SH-SY5Y (cell line): ENCODE data around the gene ZNF101.

Source experiments
- GATA2 ChIP-seq: IDR thresholded peaks from 2 replicates; pipeline ENCODE4 v1.6.1; 2011; ENCODE audit warnings: mild to moderate bottlenecking, low read depth, low read length
- GATA3 ChIP-seq: IDR thresholded peaks from 2 replicates; pipeline ENCODE4 v1.6.1; 2011; ENCODE audit warnings: low read depth, mild to moderate bottlenecking, low read length, moderate library complexity

DNA sequence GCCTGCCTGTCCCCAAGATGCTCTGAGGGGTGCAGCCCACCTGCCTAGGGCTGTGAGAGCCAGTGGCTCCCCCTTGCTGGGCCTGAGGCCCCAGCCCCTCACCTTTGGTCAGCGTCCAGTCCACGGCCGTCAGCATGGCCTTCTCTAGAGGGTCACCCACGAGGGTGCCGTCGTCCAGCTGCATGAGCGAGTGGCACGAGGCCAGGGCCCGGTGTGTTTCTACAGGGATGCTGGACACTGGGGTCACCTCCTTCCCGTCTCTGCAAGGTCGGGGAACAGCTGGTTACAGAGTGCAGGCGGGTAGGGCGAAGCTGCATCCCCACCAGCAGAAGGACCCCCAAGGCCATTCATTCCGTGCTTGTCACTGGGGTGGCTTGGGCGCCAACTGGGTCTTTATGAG, 14.2 kb upstream of the ZNF101 start:
- TF ChIP-seq GATA3, result no peak
- no peak for TF ChIP-seq GATA2
